ENCODE results near the gene FBXO48.
A peak's percentile ranks its signal among the peaks of the same experiment; 100 is the strongest.
"Not testable (repeated sequence)": the region's sequence is repeated elsewhere in the genome, so short reads cannot be mapped to it uniquely, and the experiment has no call there.

The FBXO48 gene

GRCh38 chr2:68467077-68467960, at the start of gene FBXO48, which contains the start of gene APLF:
Gene FBXO48, minus strand, starts transcription at chr2:68467294. Its CDS starts 2,149 bp downstream, at chr2:68465145.
Gene APLF, plus strand, starts transcription at chr2:68467585. Its CDS starts 147 bp downstream, at chr2:68467732.
- Mint-ChIP-seq H3K36me3 (ENCODE audit: low read depth) (peaks cover 5% of the 10 kb centered on the region), H3K27ac (peak within 1 kb of the TSS; percentile 93), H3K27me3 (ENCODE audit: low read depth) (peaks cover 8% of the 10 kb centered on the region), H3K4me1 (ENCODE audit: low read depth) (peaks cover 40% of the 10 kb centered on the region), H3K4me3 (peak within 1 kb of the TSS; percentile 92), H3K9me3 (no peaks in the 10 kb centered on the region)

GRCh38 chr2:68516051-68516955, 49.2 kb upstream of the FBXO48 start:
- Mint-ChIP-seq H3K27ac (no peak overlapping the region), H3K4me1 (ENCODE audit: low read depth) (peaks cover 14% of the 10 kb centered on the region), H3K36me3 (ENCODE audit: low read depth) (no peaks in the 10 kb centered on the region), H3K9me3 (no peaks in the 10 kb centered on the region), H3K4me3 (no peak overlapping the region), H3K27me3 (ENCODE audit: low read depth) (no peaks in the 10 kb centered on the region)

GRCh38 chr2:68514316-68514929, 47.3 kb upstream of the FBXO48 start:
- Mint-ChIP-seq H3K4me1 (ENCODE audit: low read depth) (no peaks in the 10 kb centered on the region), H3K4me3 (no peak overlapping the region)

DNA sequence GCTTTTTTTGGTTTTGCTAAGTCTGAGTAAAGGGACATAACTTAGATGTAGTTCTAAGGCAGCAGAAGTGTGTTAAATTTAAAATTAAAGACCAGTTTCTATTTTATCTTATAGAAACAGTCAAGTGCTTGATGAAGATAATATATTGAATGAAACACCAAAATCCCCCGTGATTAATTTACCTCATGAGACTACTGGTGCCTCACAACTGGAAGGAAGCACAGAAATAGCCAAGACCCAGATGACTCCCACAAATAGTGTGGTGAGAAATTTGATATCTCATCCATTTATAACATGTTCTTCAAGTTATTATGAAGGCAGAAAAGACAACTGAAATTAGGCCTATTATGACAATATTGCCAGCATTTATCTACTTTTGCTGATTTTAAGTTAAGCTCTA, 45.9 kb upstream of the FBXO48 start:
- H3K4me3 Mint-ChIP-seq = no peak overlapping the region
- no peak overlapping the region for H3K27ac Mint-ChIP-seq
- H3K4me1 Mint-ChIP-seq (ENCODE audit: low read depth) = no peaks in the 10 kb centered on the region
- peaks cover 7% of the 10 kb centered on the region for H3K36me3 Mint-ChIP-seq (ENCODE audit: low read depth)
- no peaks in the 10 kb centered on the region for H3K27me3 Mint-ChIP-seq (ENCODE audit: low read depth)
- peaks cover 6% of the 10 kb centered on the region for H3K9me3 Mint-ChIP-seq

More at GRCh38 chr2:68514316-68514929, 47.3 kb upstream of the FBXO48 start:
- Mint-ChIP-seq H3K27me3 (ENCODE audit: low read depth) (no peaks in the 10 kb centered on the region), H3K36me3 (ENCODE audit: low read depth) (no peaks in the 10 kb centered on the region), H3K27ac (no peak overlapping the region), H3K9me3 (no peaks in the 10 kb centered on the region)

GRCh38 chr2:68512326-68512725, 45.2 kb upstream of the FBXO48 start:
- no peaks in the 10 kb centered on the region for H3K4me1 Mint-ChIP-seq (ENCODE audit: low read depth)
- peaks cover 7% of the 10 kb centered on the region for H3K36me3 Mint-ChIP-seq (ENCODE audit: low read depth)
- peaks cover 6% of the 10 kb centered on the region for H3K9me3 Mint-ChIP-seq
- no peak overlapping the region for H3K4me3 Mint-ChIP-seq
- no peaks in the 10 kb centered on the region for H3K27me3 Mint-ChIP-seq (ENCODE audit: low read depth)
- no peak overlapping the region for H3K27ac Mint-ChIP-seq

DNA sequence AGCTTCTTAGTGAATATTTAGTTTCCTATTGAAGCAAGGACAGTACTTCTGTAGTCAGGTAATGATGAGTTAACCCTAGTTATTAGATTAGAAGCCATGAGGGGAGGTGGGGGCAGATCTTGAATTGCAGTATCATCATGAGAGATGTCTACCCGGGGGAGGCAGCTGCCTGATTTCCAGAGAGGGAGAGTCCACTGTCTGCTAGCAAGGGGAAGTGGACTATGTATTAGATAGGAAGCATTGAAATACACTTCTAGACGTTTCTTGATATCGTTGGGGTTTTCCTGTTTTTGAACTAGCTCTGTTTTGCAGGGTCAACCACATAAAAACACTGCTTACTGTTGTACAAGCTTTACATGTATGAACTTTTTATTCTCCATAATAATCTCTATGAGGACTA, 39.1 kb upstream of the FBXO48 start:
- peaks cover 10% of the 10 kb centered on the region for H3K36me3 Mint-ChIP-seq (ENCODE audit: low read depth)
- no peak overlapping the region for H3K4me3 Mint-ChIP-seq
- H3K27ac Mint-ChIP-seq = no peak overlapping the region
- peaks cover 6% of the 10 kb centered on the region for H3K9me3 Mint-ChIP-seq
- H3K27me3 Mint-ChIP-seq (ENCODE audit: low read depth) = peaks cover under 1% of the 10 kb centered on the region
- peaks cover 8% of the 10 kb centered on the region for H3K4me1 Mint-ChIP-seq (ENCODE audit: low read depth)

GRCh38 chr2:68505603-68506159, 38.6 kb upstream of the FBXO48 start:
- H3K27ac Mint-ChIP-seq = no peak overlapping the region
- H3K36me3 Mint-ChIP-seq (ENCODE audit: low read depth) = peaks cover 10% of the 10 kb centered on the region
- peaks cover 8% of the 10 kb centered on the region for H3K4me1 Mint-ChIP-seq (ENCODE audit: low read depth)
- H3K27me3 Mint-ChIP-seq (ENCODE audit: low read depth) = peaks cover 4% of the 10 kb centered on the region
- H3K4me3 Mint-ChIP-seq = no peak overlapping the region
- peaks cover 6% of the 10 kb centered on the region for H3K9me3 Mint-ChIP-seq

DNA sequence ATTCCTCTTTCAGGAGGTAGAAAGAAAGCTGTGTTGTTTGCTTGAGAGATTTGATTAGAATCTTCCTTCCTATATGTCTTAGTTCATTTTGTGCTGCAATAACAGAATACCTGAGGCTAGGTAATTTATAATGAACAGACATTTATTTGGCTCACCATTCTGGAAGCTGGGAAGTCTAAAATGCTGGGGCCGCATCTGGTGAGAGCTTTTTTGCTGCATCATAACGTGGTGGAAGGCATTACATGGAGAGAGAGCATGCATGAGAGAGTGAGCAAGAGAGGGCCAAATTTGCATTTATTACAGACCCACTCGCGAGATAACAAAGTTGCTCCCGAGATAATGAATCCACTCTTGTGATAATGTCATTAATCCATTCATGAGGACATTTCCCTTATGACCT, 34.7 kb upstream of the FBXO48 start:
- Mint-ChIP-seq H3K4me1 (ENCODE audit: low read depth) (peaks cover 8% of the 10 kb centered on the region), H3K27me3 (ENCODE audit: low read depth) (peaks cover 4% of the 10 kb centered on the region), H3K9me3 (peaks cover 9% of the 10 kb centered on the region), H3K36me3 (ENCODE audit: low read depth) (peaks cover 6% of the 10 kb centered on the region), H3K4me3 (no peak overlapping the region), H3K27ac (no peak overlapping the region)

GRCh38 chr2:68500649-68501048, 33.6 kb upstream of the FBXO48 start:
- Mint-ChIP-seq H3K4me3 (no peak overlapping the region), H3K27me3 (ENCODE audit: low read depth) (peaks cover 4% of the 10 kb centered on the region), H3K36me3 (ENCODE audit: low read depth) (peaks cover 9% of the 10 kb centered on the region), H3K27ac (no peak overlapping the region), H3K4me1 (ENCODE audit: low read depth) (no peaks in the 10 kb centered on the region), H3K9me3 (peaks cover 16% of the 10 kb centered on the region)

GRCh38 chr2:68499133-68499532, 32.0 kb upstream of the FBXO48 start:
- H3K27ac Mint-ChIP-seq = no peak overlapping the region
- peaks cover 23% of the 10 kb centered on the region for H3K9me3 Mint-ChIP-seq
- H3K27me3 Mint-ChIP-seq (ENCODE audit: low read depth) = peaks cover 4% of the 10 kb centered on the region

GRCh38 chr2:68491582-68491981, 24.5 kb upstream of the FBXO48 start:
- no peak overlapping the region for H3K4me3 Mint-ChIP-seq
- peaks cover 3% of the 10 kb centered on the region for H3K4me1 Mint-ChIP-seq (ENCODE audit: low read depth)
- H3K9me3 Mint-ChIP-seq = peaks cover 19% of the 10 kb centered on the region
- H3K27ac Mint-ChIP-seq = no peak overlapping the region
- peaks cover 8% of the 10 kb centered on the region for H3K36me3 Mint-ChIP-seq (ENCODE audit: low read depth)
- H3K27me3 Mint-ChIP-seq (ENCODE audit: low read depth) = no peaks in the 10 kb centered on the region

More at GRCh38 chr2:68499133-68499532, 32.0 kb upstream of the FBXO48 start:
- no peak overlapping the region for H3K4me3 Mint-ChIP-seq
- H3K36me3 Mint-ChIP-seq (ENCODE audit: low read depth) = peaks cover 10% of the 10 kb centered on the region
- H3K4me1 Mint-ChIP-seq (ENCODE audit: low read depth) = no peaks in the 10 kb centered on the region

DNA sequence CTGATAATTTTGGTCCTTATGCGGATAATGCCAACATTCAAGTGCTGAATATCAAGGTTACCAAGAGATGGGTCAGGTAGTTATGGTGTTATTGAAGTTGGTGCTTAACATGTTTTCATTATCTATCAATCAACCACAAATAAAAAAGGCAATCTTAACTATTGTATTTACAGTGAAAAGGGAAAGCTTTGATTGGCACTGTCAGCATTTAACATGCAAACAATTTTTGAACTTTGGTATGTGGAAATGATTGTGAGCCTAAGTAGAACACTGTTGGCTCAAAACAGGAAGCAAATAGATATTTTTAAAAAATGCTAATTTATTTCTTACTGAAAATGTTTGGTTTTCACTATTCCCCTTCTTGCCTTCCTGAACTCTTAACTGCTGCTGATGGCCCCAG, 22.2 kb upstream of the FBXO48 start:
- peaks cover 1% of the 10 kb centered on the region for H3K36me3 Mint-ChIP-seq (ENCODE audit: low read depth)
- H3K4me1 Mint-ChIP-seq (ENCODE audit: low read depth) = peaks cover 3% of the 10 kb centered on the region
- H3K9me3 Mint-ChIP-seq = peaks cover 6% of the 10 kb centered on the region
- no peak overlapping the region for H3K4me3 Mint-ChIP-seq
- H3K27ac Mint-ChIP-seq = no peak overlapping the region
- H3K27me3 Mint-ChIP-seq (ENCODE audit: low read depth) = no peaks in the 10 kb centered on the region

- not testable (repeated sequence) for H3K27ac Mint-ChIP-seq; H3K9me3 Mint-ChIP-seq; H3K4me1 Mint-ChIP-seq (ENCODE audit: low read depth); H3K36me3 Mint-ChIP-seq (ENCODE audit: low read depth); H3K4me3 Mint-ChIP-seq; H3K27me3 Mint-ChIP-seq (ENCODE audit: low read depth)
These were observed 21.5 kb upstream of the FBXO48 start for GRCh38 chr2:68488605-68489004.

- no peak overlapping the region for H3K4me3 Mint-ChIP-seq
- no peaks in the 10 kb centered on the region for H3K27me3 Mint-ChIP-seq (ENCODE audit: low read depth)
- H3K36me3 Mint-ChIP-seq (ENCODE audit: low read depth) = no peaks in the 10 kb centered on the region
- peaks cover 3% of the 10 kb centered on the region for H3K4me1 Mint-ChIP-seq (ENCODE audit: low read depth)
- no peak overlapping the region for H3K27ac Mint-ChIP-seq
- peaks cover under 1% of the 10 kb centered on the region for H3K9me3 Mint-ChIP-seq
These were observed 20.8 kb upstream of the FBXO48 start for GRCh38 chr2:68487773-68488355.

Data from T-helper 1 cell treated with Interleukin-12 subunit alpha and Interleukin-12 subunit beta and Interleukin-4 antibody, amounts not matched to agents 30 μg/mL and 1 μg/mL, for 36 hours (primary cell).